Lung (tissue), 12 donors: ENCODE measurements around the gene KIF1A. TPM values are rescaled to one million over a fixed set of nuclear protein-coding genes. Genes with fewer than 3 reads are reported as not detected.

Experiments used
- ATAC-seq: fragments of 200-7000 bp; cut with Tn5 transposase; one replicate; pipeline ENCODE4 v1.9.1; 2020; ENCODE audit warnings: moderate number of reproducible peaks; ENCODE audit not compliant: insufficient read depth, low FRiP score
- DNase-seq, 3 donors: peaks; one replicate each; pipeline ENCODE4 v3.0.0-alpha.2; 2013 to 2017
- H3K27ac ChIP-seq, 2 donors: one replicate each; pipeline ENCODE4 v1.5.1; 2013; ENCODE audit warnings: mild to moderate bottlenecking in 2 of 2, moderate library complexity in 2 of 2, control low read depth in 1 of 2, inconsistent platforms in 1 of 2, low read depth in 1 of 2, low read length in 1 of 2
- H3K27me3 ChIP-seq, 3 donors: one replicate each; pipeline ENCODE4 v1.5.1; 2013; ENCODE audit warnings: low read length in 2 of 3; ENCODE audit not compliant: control insufficient read depth in 3 of 3, insufficient read depth in 3 of 3
- H3K36me3 ChIP-seq, 4 donors: one replicate each; pipeline ENCODE4 v1.5.1; 2013; ENCODE audit warnings: low read length in 4 of 4, mild to moderate bottlenecking in 1 of 4, moderate library complexity in 1 of 4; ENCODE audit not compliant: control insufficient read depth in 4 of 4, insufficient read depth in 4 of 4
- H3K4me1 ChIP-seq, 5 donors: one replicate each; pipeline ENCODE4 v1.5.1; 2013; ENCODE audit warnings: low read length in 5 of 5, mild to moderate bottlenecking in 2 of 5, moderate library complexity in 1 of 5; ENCODE audit not compliant: control insufficient read depth in 5 of 5, insufficient read depth in 5 of 5
- H3K4me3 ChIP-seq: one replicate; pipeline ENCODE4 v1.5.1; 2013; ENCODE audit warnings: mild to moderate bottlenecking, control low read depth, moderate library complexity
- H3K9ac ChIP-seq, 2 donors: one replicate each; pipeline ENCODE4 v1.5.1; 2013; ENCODE audit warnings: low read length in 2 of 2, control low read depth in 1 of 2; ENCODE audit not compliant: insufficient read depth in 1 of 2
- H3K9me3 ChIP-seq, 4 donors: one replicate each; pipeline ENCODE4 v1.5.1; 2013; ENCODE audit warnings: low read length in 3 of 4, mild to moderate bottlenecking in 1 of 4, moderate library complexity in 1 of 4; ENCODE audit not compliant: control insufficient read depth in 4 of 4, insufficient read depth in 3 of 4
- WGBS, 2 donors: extraction: QIAGEN DNeasy Blood & Tissue Kit; methylation state at CpG; one replicate each; pipeline ENCODE4 v1.1.7; 2013; 5-methylcytosine and 5-hydroxymethylcytosine counted together
- polyA plus RNA-seq, 2 donors: library from polyadenylated mRNA; stranded (reverse); fragments of 200-250 nt; gene quantifications; one replicate each; pipeline ENCODE4 v1.2.1, GENCODE V29; 2013
- total RNA-seq, 2 donors: library from RNA; depleted of rRNA in 1 of 2; stranded (reverse); fragments of >200 nt in 1 of 2; gene quantifications; one replicate each; pipeline ENCODE4 v1.2.1, GENCODE V29; 2014 to 2021
- TF ChIP-seq, protein P1 (sequence below): IDR thresholded peaks from 2 replicates; pipeline ENCODE4 v1.5.1; 2012; ENCODE audit warnings: mild to moderate bottlenecking; ENCODE audit errors: control extremely low read depth, extremely low read depth
- donor health status: control.
- donor health status: control.
- donor health status: Bipolar disorder and iron deficiency.
- donor health status: healthy.
- donor health status: DM: yes; HTN: yes; CAD: no.

The KIF1A gene
- total and polyA plus RNA-seq, 4 donors = 0.14 to 2.3 (median 0.46) TPM

GRCh38 chr2:240765007-240765406 lies 55.0 kb downstream of the KIF1A start:
- H3K27me3 ChIP-seq = peaks cover 0 to 2% (median 0%) of the 10 kb centered on the region in 3 donors
- 76 to 82% methylated on average over 7 of the region's 7 CpGs for WGBS, 2 donors
- no peak for DNase-seq
- no peaks in the 10 kb centered on the region for H3K9me3 ChIP-seq
- no peak overlapping the region for H3K4me3 ChIP-seq
- no peak overlapping the region for H3K9ac ChIP-seq
- no peak for ATAC-seq
- peaks cover 0 to 4% (median 0%) of the 10 kb centered on the region in 5 donors for H3K4me1 ChIP-seq
- TF ChIP-seq, protein P1, sequence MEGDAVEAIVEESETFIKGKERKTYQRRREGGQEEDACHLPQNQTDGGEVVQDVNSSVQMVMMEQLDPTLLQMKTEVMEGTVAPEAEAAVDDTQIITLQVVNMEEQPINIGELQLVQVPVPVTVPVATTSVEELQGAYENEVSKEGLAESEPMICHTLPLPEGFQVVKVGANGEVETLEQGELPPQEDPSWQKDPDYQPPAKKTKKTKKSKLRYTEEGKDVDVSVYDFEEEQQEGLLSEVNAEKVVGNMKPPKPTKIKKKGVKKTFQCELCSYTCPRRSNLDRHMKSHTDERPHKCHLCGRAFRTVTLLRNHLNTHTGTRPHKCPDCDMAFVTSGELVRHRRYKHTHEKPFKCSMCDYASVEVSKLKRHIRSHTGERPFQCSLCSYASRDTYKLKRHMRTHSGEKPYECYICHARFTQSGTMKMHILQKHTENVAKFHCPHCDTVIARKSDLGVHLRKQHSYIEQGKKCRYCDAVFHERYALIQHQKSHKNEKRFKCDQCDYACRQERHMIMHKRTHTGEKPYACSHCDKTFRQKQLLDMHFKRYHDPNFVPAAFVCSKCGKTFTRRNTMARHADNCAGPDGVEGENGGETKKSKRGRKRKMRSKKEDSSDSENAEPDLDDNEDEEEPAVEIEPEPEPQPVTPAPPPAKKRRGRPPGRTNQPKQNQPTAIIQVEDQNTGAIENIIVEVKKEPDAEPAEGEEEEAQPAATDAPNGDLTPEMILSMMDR = no peak
- no peak overlapping the region for H3K27ac ChIP-seq
- H3K36me3 ChIP-seq = no peaks in the 10 kb centered on the region

- Histone ChIP-seq H3K9ac (no peak overlapping the region), H3K27me3 (peaks cover 0 to 2% (median 0%) of the 10 kb centered on the region in 3 donors), H3K4me3 (no peak overlapping the region), H3K4me1 (peaks cover 0 to 4% (median 0%) of the 10 kb centered on the region in 5 donors), H3K36me3 (no peaks in the 10 kb centered on the region), H3K9me3 (no peaks in the 10 kb centered on the region), H3K27ac (no peak overlapping the region)
- ATAC-seq (no peak), DNase-seq (no peak)
- 79 to 80% methylated on average over 5 of the region's 5 CpGs for WGBS, 2 donors
- TF ChIP-seq, protein P1 = no peak
These were observed 55.4 kb downstream of the KIF1A start for GRCh38 chr2:240764605-240765004.

DNA sequence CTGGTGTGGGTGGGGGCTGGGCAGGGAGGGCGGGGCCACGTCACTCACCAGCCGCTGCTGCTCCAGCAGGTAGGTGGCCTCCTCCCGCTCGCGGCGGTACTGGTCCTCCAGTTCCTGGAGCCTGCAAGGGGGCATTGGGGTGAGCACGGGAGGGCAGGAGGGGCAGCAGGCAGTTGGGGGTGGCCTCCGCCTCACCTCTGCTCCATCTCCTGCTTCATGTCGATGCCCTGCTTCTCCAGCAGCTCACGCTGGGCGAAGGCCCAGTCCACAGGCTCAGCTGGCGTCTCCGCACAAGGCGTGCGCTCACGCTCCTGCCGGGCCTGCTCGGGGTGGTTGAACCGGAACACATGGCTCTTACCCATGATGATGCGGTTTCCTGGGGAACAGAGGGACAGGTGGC lies 57.0 kb downstream of the KIF1A start:
- Histone ChIP-seq H3K36me3 (no peaks in the 10 kb centered on the region), H3K27ac (no peak overlapping the region), H3K4me3 (no peak overlapping the region), H3K4me1 (peaks cover 0 to 4% (median 0%) of the 10 kb centered on the region in 5 donors), H3K9ac (no peak overlapping the region), H3K9me3 (no peaks in the 10 kb centered on the region), H3K27me3 (peaks cover 0 to 2% (median 0%) of the 10 kb centered on the region in 3 donors)
- no peak for DNase-seq
- TF ChIP-seq, protein P1 = no peak
- 90 to 94% methylated on average over 21 of the region's 21 CpGs for WGBS, 2 donors
- ATAC-seq = no peak

GRCh38 chr2:240762249-240762648 lies 57.8 kb downstream of the KIF1A start:
- DNase-seq (no peak), ATAC-seq (no peak)

More at GRCh38 chr2:240762249-240762648, 57.8 kb downstream of the KIF1A start:
- H3K9me3 ChIP-seq = no peaks in the 10 kb centered on the region
- no peak overlapping the region for H3K9ac ChIP-seq
- WGBS, 2 donors = 89 to 94% methylated on average over 8 of the region's 8 CpGs
- H3K4me1 ChIP-seq = peaks cover 0 to 4% (median 0%) of the 10 kb centered on the region in 5 donors
- H3K4me3 ChIP-seq = no peak overlapping the region
- H3K27me3 ChIP-seq = peaks cover 0 to 2% (median 0%) of the 10 kb centered on the region in 3 donors
- TF ChIP-seq, protein P1 = no peak
- no peak overlapping the region for H3K27ac ChIP-seq
- no peaks in the 10 kb centered on the region for H3K36me3 ChIP-seq
